T-cell (primary cell): Measurements from ENCODE around the gene CDH4. TPM values are rescaled to one million over a fixed set of nuclear protein-coding genes. Genes with fewer than 3 reads are reported as not detected.

Source experiments
- ATAC-seq, 4 experiments: fragments of 200-7000 bp in 3 of 4; fragments of 150-1000 bp in 1 of 4; cut with Tn5 transposase; replicated peaks in 1 of 4; 1 replicate in 3 of 4; 2 replicates in 1 of 4; pipeline ENCODE4 v1.10.0; 2021; ENCODE audit warnings: moderate library complexity in 3 of 4, mild to moderate bottlenecking in 2 of 4, moderate number of reproducible peaks in 1 of 4
- CTCF ChIA-PET, 2 donors: fragments of 300-600 bp; sonication (Branson Sonifier 250); formaldehyde crosslinking; loops; one replicate each; lab custom pipeline; 2022; ENCODE audit warnings: antibody characterized with exemption in 2 of 2; lab: Charles Lee
- POLR2A ChIA-PET, 2 donors: fragments of 300-600 bp; sonication (Branson Sonifier 250); formaldehyde crosslinking; loops; one replicate each; lab custom pipeline; 2022; ENCODE audit warnings: antibody characterized with exemption in 2 of 2; lab: Charles Lee
- DNase-seq, 35 experiments: peaks; one replicate each; pipeline versions ENCODE4 v3.0.0 to v3.0.0-alpha.2; 2013 to 2023
- H3K27ac ChIP-seq: one replicate; pipeline ENCODE4 v1.5.1; 2013; ENCODE audit warnings: low read length
- H3K27me3 ChIP-seq, 2 experiments: replicated peaks in 1 of 2; 1 replicate in 1 of 2; 2 replicates in 1 of 2; pipeline versions ENCODE4 v1.6.1 to v1.7.0; 2013; ENCODE audit warnings: low read length in 1 of 2, mixed read lengths in 1 of 2; ENCODE audit not compliant: control insufficient read depth in 2 of 2, insufficient read depth in 2 of 2; ENCODE audit errors: extremely low read depth in 1 of 2
- H3K36me3 ChIP-seq, 2 donors: 1 replicate in 1 of 2; 2 replicates in 1 of 2; pipeline versions ENCODE4 v1.6.1 to v1.7.0; 2013; ENCODE audit warnings: low read length in 1 of 2; ENCODE audit not compliant: control insufficient read depth in 2 of 2, insufficient read depth in 1 of 2; ENCODE audit errors: extremely low read depth in 1 of 2
- H3K4me1 ChIP-seq, 2 experiments: 1 replicate in 1 of 2; 2 replicates in 1 of 2; pipeline versions ENCODE4 v1.6.1 to v1.7.0; 2013; ENCODE audit warnings: low read length in 2 of 2, mixed read lengths in 1 of 2; ENCODE audit not compliant: insufficient read depth in 2 of 2, control insufficient read depth in 1 of 2; ENCODE audit errors: extremely low read depth in 1 of 2
- H3K4me3 ChIP-seq, 2 donors: 1 replicate in 1 of 2; 2 replicates in 1 of 2; pipeline versions ENCODE4 v1.5.1 to v1.7.0; 2013; ENCODE audit warnings: mild to moderate bottlenecking in 2 of 2, low read length in 1 of 2, moderate library complexity in 1 of 2; ENCODE audit not compliant: control insufficient read depth in 1 of 2; ENCODE audit errors: extremely low read depth in 1 of 2
- H3K9me3 ChIP-seq: 2 replicates; pipeline ENCODE4 v1.7.0; 2013
- H3K27ac Mint-ChIP-seq, 2 donors: one replicate each; pipeline ENCODE4 v1.8.0; 2020 to 2021; ENCODE audit warnings: mild to moderate bottlenecking in 2 of 2, mixed read lengths in 2 of 2
- H3K27me3 Mint-ChIP-seq, 2 donors: one replicate each; pipeline ENCODE4 v1.8.0; 2021 to 2022; ENCODE audit warnings: mixed read lengths in 2 of 2
- H3K36me3 Mint-ChIP-seq: one replicate; pipeline ENCODE4 v1.8.0; 2021; ENCODE audit warnings: mixed read lengths
- H3K4me1 Mint-ChIP-seq, 3 donors: one replicate each; pipeline ENCODE4 v1.8.0; 2020 to 2022; ENCODE audit warnings: mixed read lengths in 3 of 3, mild to moderate bottlenecking in 1 of 3
- H3K4me3 Mint-ChIP-seq, 3 donors: one replicate each; pipeline ENCODE4 v1.8.0; 2020 to 2022; ENCODE audit warnings: mild to moderate bottlenecking in 3 of 3, mixed read lengths in 3 of 3, moderate library complexity in 3 of 3
- H3K9me3 Mint-ChIP-seq, 3 donors: one replicate each; pipeline ENCODE4 v1.8.0; 2020 to 2022; ENCODE audit warnings: mixed read lengths in 3 of 3
- WGBS: methylation state at CpG from one replicate; pipeline ENCODE4 v1.1.5; 2013; ENCODE audit warnings: missing lambda C conversion rate; ENCODE audit not compliant: insufficient coverage; 5-methylcytosine and 5-hydroxymethylcytosine counted together
- total RNA-seq, 35 experiments: library from RNA in 6 of 35; stranded (reverse) in 6 of 35; fragments of 120-200 nt in 1 of 35; gene quantifications; one replicate each; pipeline versions ENCODE4 v1.2.1 to v1.2.4 and lab custom pipeline; 2013 to 2026

Gene CDH4
- total RNA-seq, 5 donors from 2014 or later (not counting 1 experiment from before 2014, with no cell fraction given) = 0.06 to 0.64 (median 0.14) TPM

- Histone ChIP-seq H3K36me3 (no peaks in the 10 kb centered on the region), H3K27me3 (peaks cover 0 to 2% of the 10 kb centered on the region in 2 experiments), H3K4me3 (no peak overlapping the region), H3K27ac (no peak overlapping the region), H3K4me1 (no peaks in the 10 kb centered on the region), H3K9me3 (no peaks in the 10 kb centered on the region)
- no peaks in the 10 kb centered on the region for H3K4me1 Mint-ChIP-seq
- H3K27me3 Mint-ChIP-seq = no peaks in the 10 kb centered on the region
- 70% methylated on average over 8 of the region's 12 CpGs for WGBS
- ATAC-seq (no peak), DNase-seq (no peak)
- H3K4me3 Mint-ChIP-seq = no peak overlapping the region
- peaks cover 3 to 7% (median 4%) of the 10 kb centered on the region in 3 donors for H3K9me3 Mint-ChIP-seq
- H3K36me3 Mint-ChIP-seq = no peaks in the 10 kb centered on the region
- H3K27ac Mint-ChIP-seq = no peak overlapping the region
- CTCF ChIA-PET = no interaction called here
- POLR2A ChIA-PET = no interaction called here
Observed at GRCh38 chr20:61754976-61755778, 503.1 kb downstream of the CDH4 start.

- H3K4me1 Mint-ChIP-seq = no peaks in the 10 kb centered on the region
- no peak overlapping the region for H3K4me3 ChIP-seq
- no peak overlapping the region for H3K27ac Mint-ChIP-seq
- ATAC-seq (no peak), DNase-seq (no peak)
- peaks cover 0 to 5% of the 10 kb centered on the region in 2 experiments for H3K27me3 ChIP-seq
- no peaks in the 10 kb centered on the region for H3K9me3 ChIP-seq
- WGBS = 80% methylated on average over 13 of the region's 15 CpGs
- no peaks in the 10 kb centered on the region for H3K36me3 Mint-ChIP-seq
- H3K36me3 ChIP-seq = no peaks in the 10 kb centered on the region
- H3K4me3 Mint-ChIP-seq = no peak overlapping the region
- no peak overlapping the region for H3K27ac ChIP-seq
- ChIA-PET CTCF (no interaction called here), POLR2A (no interaction called here)
- no peaks in the 10 kb centered on the region for H3K4me1 ChIP-seq
- peaks cover 0 to 3% (median 0%) of the 10 kb centered on the region in 3 donors for H3K9me3 Mint-ChIP-seq
- H3K27me3 Mint-ChIP-seq = peaks cover 0 to under 1% of the 10 kb centered on the region in 2 donors
Observed at GRCh38 chr20:61755971-61756845, 504.1 kb downstream of the CDH4 start.

GRCh38 chr20:61756966-61757677 lies 505.1 kb downstream of the CDH4 start:
- WGBS = 68% methylated on average over 11 of the region's 18 CpGs
- H3K36me3 ChIP-seq = no peaks in the 10 kb centered on the region
- H3K9me3 Mint-ChIP-seq = peaks cover 0 to 3% (median 0%) of the 10 kb centered on the region in 3 donors
- H3K9me3 ChIP-seq = no peaks in the 10 kb centered on the region
- ChIA-PET CTCF (no interaction called here), POLR2A (no interaction called here)
- H3K4me3 Mint-ChIP-seq = no peak overlapping the region
- no peak overlapping the region for H3K27ac Mint-ChIP-seq
- H3K27me3 Mint-ChIP-seq = peaks cover 0 to 3% of the 10 kb centered on the region in 2 donors
- no peaks in the 10 kb centered on the region for H3K4me1 ChIP-seq
- no peaks in the 10 kb centered on the region for H3K36me3 Mint-ChIP-seq
- ATAC-seq = no peak
- H3K27ac ChIP-seq = no peak overlapping the region
- H3K27me3 ChIP-seq = peaks cover 0 to 5% of the 10 kb centered on the region in 2 experiments
- no peak for DNase-seq
- no peaks in the 10 kb centered on the region for H3K4me1 Mint-ChIP-seq
- no peak overlapping the region for H3K4me3 ChIP-seq

GRCh38 chr20:61757678-61758563 lies 505.9 kb downstream of the CDH4 start:
- Histone ChIP-seq H3K27me3 (peaks cover 0 to 5% of the 10 kb centered on the region in 2 experiments), H3K9me3 (no peaks in the 10 kb centered on the region), H3K36me3 (no peaks in the 10 kb centered on the region), H3K4me1 (no peaks in the 10 kb centered on the region), H3K4me3 (no peak overlapping the region), H3K27ac (no peak overlapping the region)
- Mint-ChIP-seq H3K4me3 (no peak overlapping the region), H3K27me3 (peaks cover 0 to 3% of the 10 kb centered on the region in 2 donors), H3K36me3 (no peaks in the 10 kb centered on the region), H3K27ac (no peak overlapping the region), H3K9me3 (no peaks in the 10 kb centered on the region), H3K4me1 (no peaks in the 10 kb centered on the region)
- 73% methylated on average over 25 of the region's 25 CpGs for whole genome bisulfite sequencing
- ATAC-seq = no peak
- ChIA-PET POLR2A (no interaction called here), CTCF (no interaction called here)
- no peak for DNase-seq

- CTCF ChIA-PET = no interaction called here
- Mint-ChIP-seq H3K9me3 (no peaks in the 10 kb centered on the region), H3K27ac (no peak overlapping the region), H3K36me3 (no peaks in the 10 kb centered on the region), H3K27me3 (peaks cover 0 to 7% of the 10 kb centered on the region in 2 donors), H3K4me3 (no peak overlapping the region), H3K4me1 (no peaks in the 10 kb centered on the region)
- 91% methylated on average over 24 of the region's 25 CpGs for WGBS
- Histone ChIP-seq H3K4me3 (no peak overlapping the region), H3K27ac (no peak overlapping the region), H3K36me3 (no peaks in the 10 kb centered on the region), H3K27me3 (peaks cover 0 to 8% of the 10 kb centered on the region in 2 experiments), H3K9me3 (no peaks in the 10 kb centered on the region), H3K4me1 (no peaks in the 10 kb centered on the region)
- POLR2A ChIA-PET = no interaction called here
- ATAC-seq = no peak
- no peak for DNase-seq
Observed at GRCh38 chr20:61758564-61759200, 506.6 kb downstream of the CDH4 start.
